Measurements from ENCODE around the gene LRRC47. TPM values are rescaled to one million over a fixed set of nuclear protein-coding genes. Genes with fewer than 3 reads are reported as not detected.

The LRRC47 gene
- total RNA-seq, 2 experiments from 2014 or later, result 43.0 to 45.6 TPM

DNA sequence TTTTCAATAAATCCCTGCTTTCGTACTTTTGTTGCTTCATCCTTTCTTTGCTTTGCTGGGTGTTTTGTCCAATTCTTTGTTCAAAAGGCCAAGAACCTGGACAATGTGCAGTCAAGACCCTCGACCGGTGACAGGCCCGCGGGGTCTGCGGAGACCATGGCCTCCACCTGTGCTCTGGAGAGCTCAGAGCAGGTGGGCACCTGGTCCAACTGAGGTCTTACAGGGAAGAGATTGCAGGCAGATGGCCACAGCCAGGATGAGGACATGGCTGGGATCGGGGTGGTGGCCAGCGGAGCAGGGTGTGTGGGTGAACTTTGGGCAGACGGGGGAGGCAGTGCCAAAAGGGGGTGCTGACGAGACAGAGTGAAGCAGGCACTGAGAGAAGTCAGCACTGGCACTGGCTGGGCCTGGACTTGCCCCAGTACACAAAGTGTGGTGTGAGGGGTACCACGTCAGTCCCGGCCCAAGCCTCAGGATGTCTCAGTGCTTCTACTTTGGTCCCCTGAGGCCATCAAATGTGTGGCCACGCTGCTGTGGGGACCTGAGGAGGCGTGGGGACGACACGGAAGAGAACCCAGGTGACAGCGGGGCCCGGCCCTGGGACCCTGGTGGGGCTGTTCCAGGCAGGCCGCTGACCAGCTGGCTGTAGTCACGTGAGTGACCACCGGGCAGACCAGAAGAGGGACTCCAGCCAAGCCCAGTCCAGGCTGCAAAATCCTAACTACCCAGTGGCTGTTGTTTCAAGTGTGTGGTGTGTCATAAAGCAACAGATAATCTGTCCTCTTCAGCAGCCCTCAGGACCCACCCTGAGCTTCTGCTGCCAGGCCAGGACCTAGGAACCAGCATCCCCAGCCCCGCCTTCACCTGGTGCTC, 54.5 kb downstream of the LRRC47 start:
- CTCF ChIA-PET, result no interaction called here
- POLR2A ChIA-PET, result no interaction called here

DNA sequence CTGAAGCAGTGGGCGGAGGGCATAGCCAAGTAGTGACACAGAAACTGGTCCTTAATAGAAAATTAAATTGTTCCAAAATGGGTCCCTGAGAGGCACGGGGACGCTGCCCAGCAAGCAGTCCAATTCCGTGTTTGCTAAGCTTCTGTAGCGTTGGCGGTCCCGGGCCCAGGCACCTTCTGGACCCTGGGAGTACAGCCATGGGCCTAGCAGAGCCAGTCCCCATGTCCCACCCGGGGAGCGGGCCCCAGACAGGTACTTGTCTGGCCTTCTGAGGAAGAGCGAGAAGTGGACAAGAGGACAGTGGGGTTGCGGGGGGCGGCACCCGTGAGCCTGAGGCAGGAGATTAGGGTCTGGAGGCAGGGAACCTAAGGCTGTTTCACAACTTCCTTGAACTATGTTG, 55.5 kb downstream of the LRRC47 start:
- ChIA-PET CTCF (no interaction called here), POLR2A (no interaction called here)

- ChIA-PET POLR2A (interaction anchor here (0.7 kb wide), 1 partner anchor 69 kb away, joined by 3 read pairs; no protein-coding TSS in a partner anchor), CTCF (no interaction called here)
These were observed 56.3 kb downstream of the LRRC47 start for GRCh38 chr1:3740042-3740441.

DNA sequence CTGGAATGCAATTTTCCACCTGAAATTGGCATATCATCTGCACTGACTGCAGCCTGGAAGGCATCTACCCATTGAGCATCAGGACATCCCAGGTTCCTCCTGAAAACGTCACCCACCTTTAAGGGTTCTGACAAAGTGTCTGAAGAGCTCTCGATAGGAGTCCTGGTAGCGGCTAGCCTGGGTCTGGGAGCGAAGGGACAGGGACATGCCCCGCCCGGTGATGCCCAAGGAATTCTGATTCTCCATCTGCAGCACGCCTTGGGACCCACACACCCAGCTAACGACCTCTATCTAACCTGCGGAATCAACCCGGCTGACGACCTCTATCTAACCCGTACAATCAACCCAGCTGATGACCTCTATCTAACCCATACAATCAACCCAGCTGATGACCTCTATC, 57.4 kb downstream of the LRRC47 start:
- CTCF ChIA-PET, result no interaction called here
- POLR2A ChIA-PET, result no interaction called here

DNA sequence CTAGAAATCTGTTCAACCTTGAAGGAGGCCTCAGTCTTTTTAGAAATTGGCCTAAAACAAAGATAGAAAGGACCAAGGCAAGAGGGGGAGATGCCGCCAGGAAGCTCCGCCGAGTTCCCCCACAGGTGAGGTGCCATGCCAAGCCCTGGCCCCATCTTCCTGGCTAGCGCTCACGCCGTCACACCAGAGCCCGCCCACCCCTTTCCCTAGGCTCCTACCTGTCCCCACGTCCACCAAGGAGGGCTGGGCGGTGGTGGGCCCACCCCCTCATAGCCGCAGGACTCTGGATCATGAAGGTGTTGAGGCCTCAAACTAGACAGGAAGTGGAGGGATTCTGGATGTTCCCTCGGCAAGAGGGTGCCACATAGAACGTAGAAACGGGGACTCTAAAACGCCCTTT, 59.6 kb downstream of the LRRC47 start:
- POLR2A ChIA-PET, result no interaction called here
- CTCF ChIA-PET, result interaction anchor here (1.6 kb wide), 1 partner anchor 12 kb away, joined by 5 read pairs; no protein-coding TSS in a partner anchor

DNA sequence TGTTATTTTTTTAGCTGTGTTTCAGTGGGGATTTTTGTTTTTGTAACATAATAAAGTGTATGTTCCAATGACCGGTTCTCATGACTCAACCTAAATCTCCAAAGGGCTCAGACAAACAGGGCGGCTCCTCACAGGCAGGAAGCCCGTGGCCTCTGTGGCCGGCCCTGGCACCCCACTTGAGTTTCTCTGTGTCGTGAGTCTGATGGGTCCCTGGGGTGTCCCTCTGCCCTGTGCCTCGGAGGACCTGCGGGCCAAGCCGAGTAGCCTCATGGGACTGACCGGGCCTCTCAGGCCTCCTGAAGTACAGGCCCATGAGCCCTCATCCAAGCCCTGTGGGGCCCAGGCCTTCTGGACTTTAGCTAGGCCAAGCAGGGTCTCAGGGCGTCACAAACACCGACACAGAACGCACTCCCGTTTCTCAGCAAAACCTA, 60.2 kb downstream of the LRRC47 start:
- CTCF ChIA-PET, result interaction anchor here (0.6 to 1.6 kb wide), 2 partner anchors 12 to 16 kb away, joined by 3 to 5 read pairs; no protein-coding TSS in a partner anchor

DNA sequence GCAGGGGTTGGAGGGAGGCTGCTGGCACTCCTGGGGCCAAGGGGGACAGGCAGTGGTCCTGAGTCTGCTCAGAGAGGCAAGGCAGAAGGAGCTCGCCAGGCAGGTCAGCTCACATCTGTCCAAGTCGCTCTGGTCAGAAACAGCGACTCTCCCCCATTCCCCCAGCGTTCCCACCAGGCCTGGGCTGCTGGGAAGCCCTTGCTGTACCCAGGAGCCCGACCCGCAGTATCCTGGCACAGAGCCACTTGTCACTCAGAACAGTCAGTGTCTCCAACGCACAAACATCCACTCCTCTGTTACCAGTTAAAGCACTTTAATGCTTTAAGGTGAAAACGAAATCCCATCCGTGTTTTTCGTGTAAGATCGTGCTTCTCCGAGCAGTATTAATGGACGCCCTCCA, 60.6 kb downstream of the LRRC47 start:
- ChIA-PET POLR2A (no interaction called here), CTCF (interaction anchor here (0.6 to 1.6 kb wide), 2 partner anchors 11 to 16 kb away, joined by 3 to 5 read pairs; no protein-coding TSS in a partner anchor)

More for the DNA sequence above, 60.2 kb downstream of the LRRC47 start:
- POLR2A ChIA-PET, result no interaction called here

DNA sequence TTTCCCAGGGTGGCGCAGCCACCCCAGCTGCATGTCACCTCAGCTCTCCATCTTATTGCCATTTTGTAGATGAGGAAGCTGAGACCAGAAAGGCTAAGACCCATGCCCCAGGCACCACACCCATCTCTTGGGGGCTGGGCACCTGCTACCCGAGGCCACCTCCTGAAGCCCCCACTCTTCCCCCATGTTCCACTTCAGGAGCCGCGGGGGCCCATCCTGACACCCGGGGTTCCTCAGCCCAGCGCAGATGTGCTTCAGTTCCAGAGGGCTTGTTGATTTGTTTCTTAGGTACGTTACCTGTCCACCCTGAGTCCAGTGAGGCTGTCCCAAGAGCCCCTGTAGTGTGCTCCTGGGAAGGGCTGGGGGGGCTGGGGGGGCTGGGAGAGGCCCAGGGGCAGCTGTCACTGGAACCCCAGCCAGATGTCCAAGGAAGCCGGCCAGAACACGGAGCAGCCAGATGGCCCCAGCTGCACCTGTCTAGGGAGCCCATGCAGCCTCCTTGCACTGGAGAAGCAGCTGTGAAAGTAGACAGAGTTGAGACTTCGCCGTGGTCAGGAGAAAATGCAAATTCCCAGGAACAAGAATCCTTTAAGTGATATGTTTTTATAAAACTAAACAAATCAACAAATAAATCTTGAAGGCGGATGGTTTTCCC, 61.1 kb downstream of the LRRC47 start:
- CTCF ChIA-PET, result interaction anchor here (0.6 to 1.1 kb wide), 2 partner anchors 10 to 17 kb away, joined by 3 read pairs; no protein-coding TSS in a partner anchor
- POLR2A ChIA-PET, result no interaction called here

GRCh38 chr1:3734602-3735001, 61.7 kb downstream of the LRRC47 start:
- ChIA-PET POLR2A (no interaction called here), CTCF (interaction anchor here (0.5 to 1.1 kb wide), 2 partner anchors 10 to 19 kb away, joined by 3 read pairs; no protein-coding TSS in a partner anchor)

GRCh38 chr1:3733883-3734589, 62.3 kb downstream of the LRRC47 start:
- CTCF ChIA-PET, result interaction anchor here (0.5 to 1.1 kb wide), 2 partner anchors 9 to 19 kb away, joined by 3 read pairs; no protein-coding TSS in a partner anchor
- POLR2A ChIA-PET, result no interaction called here

GRCh38 chr1:3733094-3733882, 63.0 kb downstream of the LRRC47 start:
- POLR2A ChIA-PET, result no interaction called here
- CTCF ChIA-PET, result no interaction called here

- POLR2A ChIA-PET, result no interaction called here
- CTCF ChIA-PET, result no interaction called here
These were observed 63.7 kb downstream of the LRRC47 start for GRCh38 chr1:3732434-3733093.

- ChIA-PET CTCF (no interaction called here), POLR2A (no interaction called here)
These were observed 64.5 kb downstream of the LRRC47 start for GRCh38 chr1:3731583-3732433.

- POLR2A ChIA-PET, result no interaction called here
- CTCF ChIA-PET, result no interaction called here
These were observed 65.6 kb downstream of the LRRC47 start for GRCh38 chr1:3730543-3731247.

GRCh38 chr1:3729594-3730542, 66.4 kb downstream of the LRRC47 start:
- CTCF ChIA-PET, result no interaction called here
- POLR2A ChIA-PET, result no interaction called here
